Gastroesophageal sphincter (tissue), 3 donors: ENCODE results near the gene ZNF705A.

Source experiments
- POLR2A ChIP-seq, 2 donors: fragments of 450-650 bp; IDR thresholded peaks; one replicate each; pipeline ENCODE4 v1.6.1; 2017; ENCODE audit warnings: antibody characterized with exemption in 2 of 2, mild to moderate bottlenecking in 2 of 2, moderate library complexity in 1 of 2
- POLR2AphosphoS5 ChIP-seq: sonication (generic); formaldehyde crosslinking; IDR thresholded peaks from one replicate; pipeline ENCODE4 v1.6.1; 2017; ENCODE audit warnings: antibody characterized with exemption
- TF ChIP-seq, protein P1 (sequence below), 4 experiments: fragments of 200-600 bp in 2 of 4; fragments of 450-650 bp in 2 of 4; sonication (generic) in 1 of 4; IDR thresholded peaks; one replicate each; pipeline ENCODE4 v1.5.1; 2017 to 2019; ENCODE audit warnings: antibody characterized with exemption in 4 of 4, mild to moderate bottlenecking in 2 of 4, moderate library complexity in 2 of 4

DNA sequence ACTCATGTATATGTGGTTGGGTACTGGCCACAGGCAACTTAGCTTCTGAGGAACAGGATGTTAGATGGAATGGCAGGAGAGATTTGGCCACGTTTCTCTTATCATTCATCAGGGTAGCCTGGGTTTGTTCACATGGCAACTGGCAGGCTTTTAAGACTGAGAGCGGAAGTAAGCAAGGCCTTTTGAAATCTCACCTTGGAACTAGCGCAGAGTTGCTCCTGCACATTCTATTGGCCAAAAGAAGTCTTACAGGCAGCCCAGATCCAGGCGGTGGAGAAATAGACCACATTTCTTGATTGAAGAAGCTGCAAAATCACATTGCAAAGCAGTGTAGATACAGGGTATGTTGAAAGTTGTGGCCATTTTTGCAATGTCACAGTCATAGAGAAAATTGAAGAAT, 29.7 kb upstream of the ZNF705A start:
- TF ChIP-seq, protein P1, sequence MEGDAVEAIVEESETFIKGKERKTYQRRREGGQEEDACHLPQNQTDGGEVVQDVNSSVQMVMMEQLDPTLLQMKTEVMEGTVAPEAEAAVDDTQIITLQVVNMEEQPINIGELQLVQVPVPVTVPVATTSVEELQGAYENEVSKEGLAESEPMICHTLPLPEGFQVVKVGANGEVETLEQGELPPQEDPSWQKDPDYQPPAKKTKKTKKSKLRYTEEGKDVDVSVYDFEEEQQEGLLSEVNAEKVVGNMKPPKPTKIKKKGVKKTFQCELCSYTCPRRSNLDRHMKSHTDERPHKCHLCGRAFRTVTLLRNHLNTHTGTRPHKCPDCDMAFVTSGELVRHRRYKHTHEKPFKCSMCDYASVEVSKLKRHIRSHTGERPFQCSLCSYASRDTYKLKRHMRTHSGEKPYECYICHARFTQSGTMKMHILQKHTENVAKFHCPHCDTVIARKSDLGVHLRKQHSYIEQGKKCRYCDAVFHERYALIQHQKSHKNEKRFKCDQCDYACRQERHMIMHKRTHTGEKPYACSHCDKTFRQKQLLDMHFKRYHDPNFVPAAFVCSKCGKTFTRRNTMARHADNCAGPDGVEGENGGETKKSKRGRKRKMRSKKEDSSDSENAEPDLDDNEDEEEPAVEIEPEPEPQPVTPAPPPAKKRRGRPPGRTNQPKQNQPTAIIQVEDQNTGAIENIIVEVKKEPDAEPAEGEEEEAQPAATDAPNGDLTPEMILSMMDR (IDR thresholded peaks at IDR 0.05): no peak
- no peak for TF ChIP-seq POLR2A (IDR thresholded peaks at IDR 0.05)
- no peak for TF ChIP-seq POLR2AphosphoS5
